ENCODE results near the gene ELL.

DNA sequence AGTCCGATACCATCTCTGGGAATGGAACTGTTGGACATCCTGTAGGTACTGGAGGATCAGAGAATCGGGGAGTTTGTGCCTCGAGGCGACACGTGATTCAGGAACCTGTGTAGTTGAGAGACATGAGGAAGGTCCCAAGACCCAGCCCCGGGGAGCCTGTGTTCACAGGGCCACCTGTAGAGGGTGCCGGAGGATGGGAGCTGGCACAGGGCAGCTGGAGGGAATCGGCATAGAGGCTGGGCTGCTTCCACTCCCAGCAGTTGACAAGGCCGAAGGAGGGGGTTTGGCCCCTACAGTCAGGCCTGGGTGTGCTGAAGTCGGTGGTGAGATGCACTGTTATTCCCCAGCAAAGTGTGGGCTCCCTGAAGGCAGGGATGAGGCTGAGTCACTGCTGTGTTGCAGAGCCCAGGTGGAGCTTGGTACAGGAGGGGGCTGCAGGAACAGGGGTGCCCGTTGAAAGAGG, 81.4 kb downstream of the ELL start:
- no peak for TF ChIP-seq EZH2phosphoT487 (IDR thresholded peaks at IDR 0.05; ENCODE audit: insufficient read depth, low read depth)
- no peak for TF ChIP-seq EZH2 (IDR thresholded peaks at IDR 0.05; ENCODE audit: insufficient read depth, poor library complexity, severe bottlenecking)

All from GM23248 (cell line).